Brain microvascular endothelial cell (primary cell): ENCODE measurements around the gene AGPAT2.

Experiments used
- DNase-seq: peaks from one replicate; pipeline ENCODE4 v3.0.0-alpha.2; 2020
- H3K27ac ChIP-seq: fragments of 250-450 bp; sonication (Bioruptor Pico); 2 replicates; pipeline ENCODE4 v1.5.1; 2020; ENCODE audit warnings: mild to moderate bottlenecking, moderate library complexity
- H3K27me3 ChIP-seq: fragments of 250-450 bp; sonication (Bioruptor Pico); replicated peaks from 2 replicates; pipeline ENCODE4 v1.5.1; 2020; ENCODE audit warnings: mild to moderate bottlenecking
- H3K36me3 ChIP-seq: fragments of 250-450 bp; sonication (Bioruptor Pico); replicated peaks from 2 replicates; pipeline ENCODE4 v1.5.1; 2020; ENCODE audit warnings: mild to moderate bottlenecking
- H3K4me3 ChIP-seq: 2 replicates; pipeline ENCODE4 v1.5.1; 2011; ENCODE audit warnings: low read depth, mild to moderate bottlenecking, control low read depth, low read length, moderate library complexity
- CTCF ChIP-seq: IDR thresholded peaks from 2 replicates; pipeline ENCODE4 v1.5.1; 2011; ENCODE audit warnings: low read depth, mild to moderate bottlenecking, moderate library complexity, low read length, control low read depth, inconsistent platforms; ENCODE audit errors: missing control alignments
- in situ Hi-C: cut with HindIII; loops from 2 replicates; pipeline ENCODE4 v1.10.0; 2017; ENCODE audit warnings: low sequenced_read_pairs, low pct_ligation_motif_present

The AGPAT2 gene

GRCh38 chr9:136662656-136663581 lies 24.3 kb downstream of the AGPAT2 start, which contains the start of gene EGFL7:
Gene EGFL7, plus strand, starts transcription at chr9:136662916. Its CDS starts 5,367 bp downstream, at chr9:136668283.
- no peak for TF ChIP-seq CTCF
- H3K27me3 ChIP-seq = no peaks in the 10 kb centered on the region
- H3K4me3 ChIP-seq = no peak within 1 kb of the TSS
- in situ Hi-C loops = no loop called here
- no peak within 1 kb of the TSS for H3K27ac ChIP-seq
- no peaks in the 10 kb centered on the region for H3K36me3 ChIP-seq
- no peak for DNase-seq

DNA sequence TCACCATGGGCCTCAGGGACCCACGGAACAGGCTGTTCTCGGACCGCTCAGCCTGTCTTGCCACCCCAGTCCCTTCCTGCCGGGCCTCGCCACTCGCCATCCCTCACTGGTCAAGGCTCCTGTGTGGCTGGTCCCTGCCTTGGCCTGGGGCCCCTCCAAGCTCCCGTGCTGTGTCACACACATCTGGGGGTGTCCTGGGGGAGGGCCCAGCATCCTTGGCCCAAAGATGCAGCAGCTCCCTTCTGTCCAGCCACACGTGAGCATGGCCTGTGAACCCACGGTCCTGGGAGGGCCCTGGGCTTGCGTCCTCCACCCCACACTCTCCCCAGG lies 25.0 kb downstream of the AGPAT2 start:
- in situ Hi-C loops = no loop called here
- no peaks in the 10 kb centered on the region for H3K36me3 ChIP-seq
- no peak overlapping the region for H3K27ac ChIP-seq
- TF ChIP-seq CTCF = no peak
- H3K27me3 ChIP-seq = no peaks in the 10 kb centered on the region
- DNase-seq = no peak
- no peak overlapping the region for H3K4me3 ChIP-seq

- no peak for DNase-seq
- Histone ChIP-seq H3K36me3 (no peaks in the 10 kb centered on the region), H3K27ac (no peak overlapping the region), H3K4me3 (no peak overlapping the region), H3K27me3 (no peaks in the 10 kb centered on the region)
- TF ChIP-seq CTCF = no peak
- in situ Hi-C loops = no loop called here
These were observed 25.5 kb downstream of the AGPAT2 start for GRCh38 chr9:136661641-136662325.

DNA sequence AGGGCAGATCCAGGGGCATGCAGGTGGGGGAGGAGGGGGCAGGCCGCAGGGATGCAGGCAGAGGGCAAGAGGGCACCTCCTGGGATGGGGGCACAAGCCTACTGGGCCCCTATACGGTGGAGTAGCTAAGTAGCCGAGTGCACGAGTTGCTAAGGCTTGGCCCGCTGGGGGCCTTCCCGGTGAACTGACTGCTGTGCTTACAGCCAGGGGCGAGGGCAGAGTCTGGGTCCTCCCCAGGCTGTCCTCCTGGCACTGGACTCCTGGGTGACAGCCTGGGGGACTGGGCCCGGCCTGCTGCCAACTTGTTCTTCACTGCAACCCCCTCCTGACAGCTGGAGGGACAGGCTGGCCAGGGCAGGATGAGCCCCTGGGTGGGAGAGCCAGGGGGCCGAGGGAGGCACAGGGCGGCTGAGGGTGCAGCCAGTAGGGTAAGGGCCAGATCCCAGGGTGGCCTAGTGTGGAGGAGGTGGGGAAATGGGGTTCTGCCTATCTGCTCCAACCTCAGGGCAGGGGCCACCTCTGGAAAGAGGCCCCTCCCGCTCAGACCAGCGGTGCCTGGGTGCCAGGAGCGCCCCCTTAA lies 26.2 kb downstream of the AGPAT2 start:
- Histone ChIP-seq H3K4me3 (no peak overlapping the region), H3K27me3 (no peaks in the 10 kb centered on the region), H3K36me3 (no peaks in the 10 kb centered on the region), H3K27ac (no peak overlapping the region)
- in situ Hi-C loops = no loop called here
- no peak for DNase-seq
- no peak for TF ChIP-seq CTCF

GRCh38 chr9:136659861-136660784 lies 27.1 kb downstream of the AGPAT2 start:
- DNase-seq = no peak
- H3K4me3 ChIP-seq = no peak overlapping the region
- H3K27me3 ChIP-seq = no peaks in the 10 kb centered on the region
- TF ChIP-seq CTCF = no peak
- in situ Hi-C loops = no loop called here
- H3K36me3 ChIP-seq = no peaks in the 10 kb centered on the region
- H3K27ac ChIP-seq = no peak overlapping the region
